Nephron progenitor cell (in vitro differentiated cells): ENCODE data around the gene NRP2.
A peak's percentile ranks its signal among the peaks of the same experiment; 100 is the strongest.

ENCODE experiments used
- DNase-seq: peaks from one replicate; pipeline ENCODE4 v3.0.0; 2021
- H3K27ac Mint-ChIP-seq: 2 replicates; pipeline ENCODE4 v1.8.0; 2021; ENCODE audit warnings: mild to moderate bottlenecking, moderate library complexity, mixed read lengths
- H3K27me3 Mint-ChIP-seq: 2 replicates; pipeline ENCODE4 v1.8.0; 2021; ENCODE audit warnings: mild to moderate bottlenecking, low read depth, mixed read lengths; ENCODE audit not compliant: poor library complexity
- H3K36me3 Mint-ChIP-seq: 2 replicates; pipeline ENCODE4 v1.8.0; 2021; ENCODE audit warnings: low read depth, mixed read lengths
- H3K4me1 Mint-ChIP-seq: 2 replicates; pipeline ENCODE4 v1.8.0; 2021; ENCODE audit warnings: mixed read lengths
- H3K4me3 Mint-ChIP-seq: 2 replicates; pipeline ENCODE4 v1.8.0; 2021; ENCODE audit warnings: mild to moderate bottlenecking, moderate library complexity, mixed read lengths
- H3K9me3 Mint-ChIP-seq: 2 replicates; pipeline ENCODE4 v1.8.0; 2021; ENCODE audit warnings: mild to moderate bottlenecking, moderate library complexity, mixed read lengths
- CTCF ChIP-seq: fragments of 200-600 bp; sonication (generic); IDR thresholded peaks from 2 replicates; pipeline ENCODE4 v1.5.0; 2021; ENCODE audit warnings: antibody characterized with exemption

NRP2 gene

GRCh38 chr2:205703471-205704126 lies 21.3 kb downstream of the NRP2 start:
- DNase-seq, result no peak
- no peak overlapping the region for H3K4me3 Mint-ChIP-seq
- no peak overlapping the region for H3K27ac Mint-ChIP-seq
- no peaks in the 10 kb centered on the region for H3K9me3 Mint-ChIP-seq
- peaks cover 92% of the 10 kb centered on the region for H3K4me1 Mint-ChIP-seq
- H3K27me3 Mint-ChIP-seq, result no peaks in the 10 kb centered on the region
- peaks cover 3% of the 10 kb centered on the region for H3K36me3 Mint-ChIP-seq
- TF ChIP-seq CTCF, result no peak

- H3K27ac Mint-ChIP-seq, result peak overlapping the region; percentile 68
- H3K27me3 Mint-ChIP-seq, result no peaks in the 10 kb centered on the region
- H3K4me3 Mint-ChIP-seq, result no peak overlapping the region
- H3K36me3 Mint-ChIP-seq, result peaks cover 6% of the 10 kb centered on the region
- DNase-seq, result no peak
- H3K9me3 Mint-ChIP-seq, result no peaks in the 10 kb centered on the region
- peaks cover 88% of the 10 kb centered on the region for H3K4me1 Mint-ChIP-seq
- no peak for TF ChIP-seq CTCF
These were observed 21.9 kb downstream of the NRP2 start for GRCh38 chr2:205704127-205704741.

GRCh38 chr2:205705511-205706349 lies 23.4 kb downstream of the NRP2 start:
- TF ChIP-seq CTCF, result no peak
- no peak for DNase-seq
- Mint-ChIP-seq H3K27me3 (no peaks in the 10 kb centered on the region), H3K4me3 (peak overlapping the region; percentile 62), H3K36me3 (peaks cover 20% of the 10 kb centered on the region), H3K27ac (peak overlapping the region; percentile 93), H3K4me1 (peaks cover 73% of the 10 kb centered on the region), H3K9me3 (no peaks in the 10 kb centered on the region)

- no peak for TF ChIP-seq CTCF
- Mint-ChIP-seq H3K4me1 (peaks cover 68% of the 10 kb centered on the region), H3K4me3 (peak overlapping the region; percentile 66), H3K36me3 (peaks cover 31% of the 10 kb centered on the region), H3K9me3 (no peaks in the 10 kb centered on the region), H3K27me3 (no peaks in the 10 kb centered on the region), H3K27ac (peak overlapping the region; percentile 97)
- DNase-seq, result no peak
These were observed 24.6 kb downstream of the NRP2 start for GRCh38 chr2:205706769-205707381.

GRCh38 chr2:205708231-205708631 lies 25.9 kb downstream of the NRP2 start:
- Mint-ChIP-seq H3K27ac (no peak overlapping the region), H3K27me3 (no peaks in the 10 kb centered on the region), H3K4me3 (no peak overlapping the region), H3K4me1 (peaks cover 64% of the 10 kb centered on the region), H3K36me3 (peaks cover 31% of the 10 kb centered on the region), H3K9me3 (no peaks in the 10 kb centered on the region)
- DNase-seq, result no peak
- no peak for TF ChIP-seq CTCF
